Activated CD4-positive, alpha-beta T cell treated with anti-CD3 and anti-CD28 coated beads, Interleukin-2, Interleukin-4, amounts not matched to agents 100 ng/mL and 50 ng/mL, durations not matched to agents 16 hours and 8 hours (primary cell): Measurements from ENCODE around the gene CCDC182.

Experiments used
- DNase-seq: peaks from one replicate; pipeline ENCODE4 v3.0.0-alpha.2; 2020; ENCODE audit warnings: low spot score

The CCDC182 gene

GRCh38 chr17:57726838-57727237, 18.3 kb downstream of the CCDC182 start:
- DNase-seq, result no peak

GRCh38 chr17:57726213-57726790, 18.8 kb downstream of the CCDC182 start:
- DNase-seq, result no peak

- DNase-seq, result no peak
These were observed 20.4 kb downstream of the CCDC182 start for GRCh38 chr17:57724729-57725125.

GRCh38 chr17:57724026-57724728, 20.9 kb downstream of the CCDC182 start:
- no peak for DNase-seq

GRCh38 chr17:57723427-57724025, 21.6 kb downstream of the CCDC182 start:
- DNase-seq, result no peak

- no peak for DNase-seq
These were observed 22.4 kb downstream of the CCDC182 start for GRCh38 chr17:57722704-57723043.

GRCh38 chr17:57721967-57722703, 23.0 kb downstream of the CCDC182 start:
- no peak for DNase-seq

- no peak for DNase-seq
These were observed 24.6 kb downstream of the CCDC182 start for GRCh38 chr17:57720386-57721035.

GRCh38 chr17:57718878-57719277, 26.2 kb downstream of the CCDC182 start:
- no peak for DNase-seq

GRCh38 chr17:57715981-57716380, 29.1 kb downstream of the CCDC182 start:
- no peak for DNase-seq

GRCh38 chr17:57714665-57715180, 30.4 kb downstream of the CCDC182 start:
- no peak for DNase-seq

- DNase-seq, result no peak
These were observed 32.0 kb downstream of the CCDC182 start for GRCh38 chr17:57713140-57713539.

- DNase-seq, result no peak
These were observed 36.7 kb downstream of the CCDC182 start for GRCh38 chr17:57708410-57708809.

- DNase-seq, result no peak
These were observed 37.2 kb downstream of the CCDC182 start for GRCh38 chr17:57707892-57708291.

GRCh38 chr17:57706761-57707160, 38.3 kb downstream of the CCDC182 start:
- no peak for DNase-seq

- no peak for DNase-seq
These were observed 39.0 kb downstream of the CCDC182 start for GRCh38 chr17:57705921-57706695.

GRCh38 chr17:57704448-57704847, 40.7 kb downstream of the CCDC182 start:
- DNase-seq, result no peak

GRCh38 chr17:57703273-57703672, 41.8 kb downstream of the CCDC182 start:
- DNase-seq, result no peak

GRCh38 chr17:57701124-57701523, 44.0 kb downstream of the CCDC182 start:
- no peak for DNase-seq

- DNase-seq, result no peak
These were observed 45.3 kb downstream of the CCDC182 start for GRCh38 chr17:57699751-57700219.
